GM18517 (cell line): ENCODE results near the gene ZMYND12.

Experiments used
- ATAC-seq: cut with Tn5 transposase; IDR thresholded peaks from one replicate; pipeline ENCODE4 v1.9.1; 2021; ENCODE audit warnings: mild to moderate bottlenecking, moderate library complexity; ENCODE audit not compliant: unreplicated experiment

The ZMYND12 gene

GRCh38 chr1:42449256-42449655 is 6.6 kb downstream of the ZMYND12 start:
- no peak for ATAC-seq

GRCh38 chr1:42442662-42443061 is 13.2 kb downstream of the ZMYND12 start:
- ATAC-seq = no peak

GRCh38 chr1:42439940-42440339 is 15.9 kb downstream of the ZMYND12 start:
- no peak for ATAC-seq

DNA sequence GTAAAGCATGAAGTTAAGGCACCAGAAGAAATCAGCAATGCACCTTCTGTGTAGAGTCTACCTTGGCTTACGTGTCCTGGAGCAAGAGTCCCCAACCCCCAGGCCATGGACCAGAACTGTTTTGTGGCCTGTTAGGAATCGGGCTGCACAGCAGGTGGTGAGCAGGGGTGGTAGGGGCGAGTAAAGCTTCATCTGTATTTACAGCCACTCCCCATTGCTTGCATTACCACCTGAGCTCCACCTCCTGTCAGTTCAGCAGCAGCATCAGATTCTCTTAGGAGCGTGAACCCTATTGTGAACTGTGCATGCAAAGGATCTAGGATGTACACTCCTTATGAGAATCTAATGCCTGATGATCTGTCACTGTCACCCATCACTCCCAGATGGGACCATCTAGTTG is 21.5 kb downstream of the ZMYND12 start:
- no peak for ATAC-seq

- no peak for ATAC-seq
Observed at GRCh38 chr1:42433369-42433768, 22.5 kb downstream of the ZMYND12 start.

DNA sequence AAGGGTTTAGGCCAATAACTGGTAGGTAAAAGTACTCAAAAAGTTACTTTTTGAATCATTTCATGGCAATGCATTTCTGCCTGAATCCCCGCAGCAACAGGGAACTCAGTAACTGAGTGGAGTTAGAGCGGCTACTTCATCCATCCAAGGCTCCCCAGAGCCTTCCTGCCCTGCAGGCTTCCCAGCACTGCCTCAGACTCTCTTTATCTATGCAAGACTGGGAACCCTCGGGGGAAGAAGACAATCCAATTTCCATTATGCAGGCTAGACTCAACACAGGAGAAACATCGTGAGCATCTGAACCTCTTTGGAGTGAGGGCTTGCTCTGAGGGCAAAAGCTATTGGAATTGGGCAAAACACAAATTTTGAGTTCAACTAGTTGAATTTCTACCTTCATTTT is 23.1 kb downstream of the ZMYND12 start:
- ATAC-seq = no peak

DNA sequence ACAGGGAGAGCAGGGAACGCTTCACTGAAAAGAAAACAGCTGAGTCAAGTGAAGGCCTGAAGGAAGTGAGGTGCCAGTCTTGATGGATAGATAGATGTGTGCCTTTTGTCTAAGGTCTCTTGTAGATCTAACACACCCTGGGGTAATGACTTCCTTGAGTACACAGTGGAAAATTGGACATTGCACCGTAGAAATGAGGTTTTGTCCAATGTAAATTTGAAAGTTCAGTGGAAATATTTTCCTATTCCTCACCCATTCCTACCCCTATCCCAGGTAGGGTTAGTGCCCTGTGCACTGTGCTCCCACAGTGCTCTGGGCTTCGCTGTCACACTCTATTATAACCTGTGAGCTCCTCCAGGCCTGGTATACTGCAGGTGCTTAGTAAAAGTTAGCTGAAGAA is 24.3 kb downstream of the ZMYND12 start:
- no peak for ATAC-seq

- ATAC-seq = no peak
Observed at GRCh38 chr1:42430286-42431135, 25.3 kb downstream of the ZMYND12 start.

DNA sequence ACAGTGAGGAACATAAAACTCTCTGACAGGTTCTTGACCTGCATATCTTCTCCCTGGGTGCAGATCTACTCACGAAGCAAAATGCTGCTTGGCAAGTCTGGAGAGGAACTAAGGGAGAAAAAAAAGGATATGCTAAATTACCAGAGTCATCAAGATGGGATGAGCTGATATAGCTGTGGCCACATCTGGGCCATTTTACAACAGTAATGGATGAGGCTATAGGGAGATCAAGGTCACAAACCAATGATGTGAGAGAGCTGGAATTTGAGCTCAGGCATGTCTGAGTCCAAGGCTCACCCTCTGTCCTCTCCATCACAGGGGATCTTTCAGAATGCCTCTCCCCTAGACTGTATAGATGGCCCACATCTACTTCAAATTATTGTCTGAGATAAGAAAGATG is 26.2 kb downstream of the ZMYND12 start:
- ATAC-seq = no peak

GRCh38 chr1:42427240-42427639 is 28.6 kb downstream of the ZMYND12 start:
- ATAC-seq = no peak

- ATAC-seq = no peak
Observed at GRCh38 chr1:42424201-42424600, 31.6 kb downstream of the ZMYND12 start.

GRCh38 chr1:42423681-42424080 is 32.1 kb downstream of the ZMYND12 start:
- ATAC-seq = no peak

DNA sequence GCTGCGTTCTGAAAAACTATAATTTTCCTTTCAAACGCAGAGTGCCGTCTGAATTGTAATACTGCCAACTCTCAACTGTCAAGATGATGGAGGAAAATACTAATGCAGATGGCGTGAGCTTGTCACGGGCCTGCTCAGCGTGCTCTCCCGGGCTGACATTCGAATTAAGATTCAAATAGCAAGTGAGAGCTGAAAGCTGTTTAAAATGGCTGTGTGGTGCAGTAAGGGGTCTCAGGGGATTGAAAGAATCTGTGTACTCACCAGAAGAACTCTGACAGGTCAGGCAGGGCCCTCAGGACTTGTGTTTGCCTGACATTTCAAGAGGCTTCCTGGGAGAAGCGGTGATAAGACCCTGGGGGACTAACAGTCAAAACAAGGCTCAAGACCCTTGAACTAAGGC is 33.1 kb downstream of the ZMYND12 start:
- ATAC-seq = no peak

- ATAC-seq = no peak
Observed at GRCh38 chr1:42420911-42421585, 34.8 kb downstream of the ZMYND12 start.

DNA sequence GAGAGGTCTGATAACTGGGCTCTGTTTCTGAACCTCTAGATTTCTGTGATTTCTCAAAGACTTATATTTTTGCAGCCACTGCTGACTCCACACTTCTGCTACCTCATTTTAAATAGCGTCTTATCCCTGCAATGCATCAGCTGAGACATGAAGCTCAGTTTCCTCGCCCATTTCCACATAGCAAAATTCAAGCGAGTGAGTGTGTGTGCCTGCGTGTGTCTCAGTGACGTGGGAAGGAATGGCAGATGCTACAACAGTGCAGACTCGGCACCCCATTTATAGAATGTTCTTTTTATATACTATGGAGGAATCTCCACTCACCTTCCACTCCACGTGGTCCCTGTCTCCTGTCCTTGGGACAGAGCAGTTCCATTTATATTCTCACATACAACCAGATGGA is 35.7 kb downstream of the ZMYND12 start:
- no peak for ATAC-seq

DNA sequence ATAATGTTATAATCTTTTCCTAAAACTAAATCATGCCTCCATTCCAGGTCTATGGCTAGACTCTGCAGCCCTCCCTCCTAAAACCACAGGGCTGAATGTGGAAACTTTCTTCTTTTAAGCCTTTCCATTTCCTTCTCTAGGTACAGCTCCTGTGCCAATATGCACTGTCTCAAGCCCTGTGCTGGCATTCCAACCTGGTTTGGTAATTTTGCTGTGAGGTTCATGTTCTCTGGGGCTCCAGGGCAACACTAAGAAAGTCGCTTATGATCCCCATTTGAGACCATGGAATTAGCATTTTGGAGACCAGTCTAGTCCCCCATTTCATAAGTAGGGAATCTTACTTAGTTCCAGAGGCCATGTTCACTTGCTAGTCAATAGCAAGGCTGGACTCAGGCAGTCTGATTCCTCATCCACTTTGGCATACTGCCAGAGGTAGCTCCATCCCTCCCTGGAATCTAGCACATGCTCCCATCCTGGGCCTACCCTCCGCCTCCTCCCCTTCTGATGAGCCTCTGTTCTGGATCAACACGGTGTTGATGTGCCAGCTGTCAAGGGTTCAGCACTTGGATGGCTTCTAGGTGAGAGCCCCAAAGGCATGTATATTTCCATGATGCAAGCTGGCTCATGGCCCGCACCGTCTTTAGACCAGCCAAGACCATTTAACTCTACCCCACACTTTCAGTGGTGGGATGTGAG is 36.5 kb downstream of the ZMYND12 start:
- ATAC-seq = no peak

DNA sequence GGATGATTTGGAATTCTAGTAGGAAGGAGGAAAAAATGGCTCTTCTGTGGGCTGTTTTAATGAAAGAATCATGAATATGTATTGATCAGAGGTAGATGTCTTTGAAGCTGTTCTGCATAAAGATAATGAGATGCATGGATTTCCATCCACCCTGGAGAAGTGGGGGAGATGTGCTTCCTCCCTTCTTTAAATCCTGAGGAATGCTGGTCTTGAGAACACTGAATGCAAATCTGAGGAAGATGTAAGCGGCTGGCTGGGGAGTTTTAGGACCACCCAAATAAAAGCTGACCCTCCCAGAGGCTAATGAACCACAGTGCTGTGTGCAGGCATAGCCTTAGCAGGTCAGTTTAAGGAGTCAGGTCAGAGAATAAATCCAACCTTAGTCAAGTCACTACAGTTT is 37.3 kb downstream of the ZMYND12 start:
- ATAC-seq = no peak

- no peak for ATAC-seq
Observed at GRCh38 chr1:42417166-42417565, 38.7 kb downstream of the ZMYND12 start.

DNA sequence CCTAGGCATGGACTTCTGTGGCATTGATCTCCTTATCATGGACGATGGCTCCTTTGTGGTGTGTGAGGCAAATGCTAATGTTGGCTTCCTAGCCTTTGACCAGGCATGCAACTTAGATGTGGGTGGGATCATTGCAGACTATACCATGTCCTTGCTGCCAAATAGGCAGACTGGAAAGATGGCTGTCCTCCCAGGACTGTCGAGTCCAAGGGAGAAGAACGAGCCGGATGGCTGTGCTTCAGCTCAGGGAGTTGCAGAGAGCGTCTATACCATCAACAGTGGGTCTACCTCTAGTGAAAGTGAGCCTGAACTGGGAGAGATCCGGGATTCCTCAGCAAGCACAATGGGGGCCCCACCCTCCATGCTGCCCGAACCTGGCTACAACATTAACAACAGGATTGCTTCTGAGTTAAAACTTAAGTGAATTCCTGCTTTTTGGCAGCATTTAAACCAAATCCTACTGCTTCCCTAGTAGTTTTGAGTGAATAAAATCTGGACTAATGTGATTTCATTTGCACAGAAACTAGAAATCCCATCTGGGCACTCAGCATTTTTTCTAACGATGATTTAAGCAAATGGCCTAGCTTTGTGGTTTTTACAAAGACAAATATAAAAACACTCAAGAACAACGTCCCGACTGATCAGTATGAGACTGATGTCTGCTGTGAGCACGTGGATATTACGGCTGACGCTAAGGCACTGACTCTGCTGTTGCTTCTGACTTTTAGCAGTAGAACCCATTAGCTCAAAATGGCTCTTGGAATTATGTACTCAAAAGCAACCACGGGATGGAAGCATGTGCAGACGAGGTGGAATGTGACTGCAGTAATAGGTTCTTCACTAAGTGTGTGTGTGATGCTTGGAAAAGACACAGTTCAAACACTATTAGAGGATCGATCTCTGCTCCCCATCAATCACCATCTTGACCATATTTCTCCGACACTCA is 41.0 kb downstream of the ZMYND12 start:
- ATAC-seq = no peak

DNA sequence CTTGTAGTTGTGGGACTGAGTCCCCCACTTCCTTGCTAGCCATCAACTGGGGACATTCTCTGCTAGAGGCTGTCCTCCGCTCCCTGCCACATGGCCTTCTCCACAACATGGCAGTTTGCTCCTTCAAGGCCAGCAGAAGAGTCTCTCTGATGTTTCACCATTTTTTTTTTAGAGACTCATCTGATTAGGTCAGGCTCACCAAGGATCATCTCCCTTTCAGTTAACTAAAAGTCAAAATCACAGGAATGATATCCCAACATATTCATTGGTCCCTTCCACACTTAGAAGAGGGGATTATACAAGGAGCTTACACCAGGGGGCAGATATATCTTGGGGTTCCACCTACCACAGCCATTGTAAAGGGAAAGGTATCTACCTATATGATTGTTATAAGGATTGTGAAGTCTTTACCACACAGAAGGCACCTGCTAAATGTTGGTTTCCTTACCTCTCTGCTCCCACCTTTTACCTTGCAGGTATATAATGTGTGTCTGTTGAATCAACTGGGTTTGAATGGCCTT is 51.9 kb downstream of the ZMYND12 start:
- ATAC-seq = no peak
